Right atrium auricular region (tissue), 2 donors: ENCODE data around the gene ZNF264. TPM values are rescaled to one million over a fixed set of nuclear protein-coding genes. Genes with fewer than 3 reads are reported as not detected.
"Not testable (repeated sequence)": the region's sequence is repeated elsewhere in the genome, so short reads cannot be mapped to it uniquely, and the experiment has no call there.

Experiments
- DNase-seq: peaks from one replicate; pipeline ENCODE4 v3.0.0-alpha.2; 2019; ENCODE audit warnings: low spot score
- H3K27ac ChIP-seq, 2 donors: fragments of 200-600 bp; sonication (generic); 1 replicate in 1 of 2; 2 replicates in 1 of 2; pipeline ENCODE4 v1.5.1; 2016 to 2019
- H3K27me3 ChIP-seq, 2 donors: fragments of 200-600 bp; sonication (generic); one replicate each; pipeline versions ENCODE4 v1.5.1 to v1.6.0; 2017 to 2019
- H3K36me3 ChIP-seq: fragments of 200-600 bp; sonication (generic); one replicate; pipeline ENCODE4 v1.5.1; 2016
- H3K4me1 ChIP-seq, 2 donors: fragments of 200-600 bp; sonication (generic); one replicate each; pipeline versions ENCODE4 v1.5.1 to v1.6.0; 2017 to 2019
- H3K4me3 ChIP-seq, 2 donors: fragments of 200-600 bp; sonication (generic); 1 replicate in 1 of 2; 2 replicates in 1 of 2; pipeline ENCODE4 v1.5.1; 2017 to 2019; ENCODE audit warnings: mild to moderate bottlenecking in 1 of 2, moderate library complexity in 1 of 2
- H3K9me3 ChIP-seq, 2 donors: fragments of 200-600 bp; sonication (generic); one replicate each; pipeline ENCODE4 v1.5.1; 2019
- CTCF ChIP-seq, 2 donors: fragments of 200-600 bp; sonication (generic); IDR thresholded peaks; one replicate each; pipeline ENCODE4 v1.5.1; 2019; ENCODE audit warnings: antibody characterized with exemption in 2 of 2
- total RNA-seq, 2 donors: library from RNA; depleted of rRNA; stranded (reverse); fragments of >200 nt; gene quantifications; one replicate each; pipeline ENCODE4 v1.1.0, GENCODE V29; 2016

The ZNF264 gene
- total RNA-seq, 2 donors from 2014 or later, result 11.5 to 23.2 TPM

- Histone ChIP-seq H3K4me1 (peaks cover 0 to 24% of the 10 kb centered on the region in 2 donors), H3K36me3 (peaks cover 47% of the 10 kb centered on the region), H3K27ac (no peak overlapping the region), H3K9me3 (no peaks in the 10 kb centered on the region), H3K4me3 (no peak overlapping the region), H3K27me3 (no peaks in the 10 kb centered on the region)
- no peak for TF ChIP-seq CTCF (IDR thresholded peaks at IDR 0.05)
- no peak for DNase-seq
These were observed 53.8 kb downstream of the ZNF264 start for GRCh38 chr19:57245066-57245465.

- TF ChIP-seq CTCF (IDR thresholded peaks at IDR 0.05), result no peak
- H3K4me3 ChIP-seq, result no peak overlapping the region
- H3K27me3 ChIP-seq, result no peaks in the 10 kb centered on the region
- peaks cover 54% of the 10 kb centered on the region for H3K36me3 ChIP-seq
- H3K9me3 ChIP-seq, result no peaks in the 10 kb centered on the region
- DNase-seq, result no peak
- H3K27ac ChIP-seq, result no peak overlapping the region
- H3K4me1 ChIP-seq, result peaks cover 0 to 24% of the 10 kb centered on the region in 2 donors
These were observed 54.7 kb downstream of the ZNF264 start for GRCh38 chr19:57245959-57246358.

- Histone ChIP-seq H3K36me3 (peaks cover 62% of the 10 kb centered on the region), H3K9me3 (no peaks in the 10 kb centered on the region), H3K27ac (no peak overlapping the region), H3K27me3 (no peaks in the 10 kb centered on the region), H3K4me3 (no peak overlapping the region), H3K4me1 (no peaks in the 10 kb centered on the region)
- DNase-seq, result no peak
- TF ChIP-seq CTCF (IDR thresholded peaks at IDR 0.05), result no peak
These were observed 57.3 kb downstream of the ZNF264 start for GRCh38 chr19:57248646-57249045.

GRCh38 chr19:57249329-57249728 is 58.0 kb downstream of the ZNF264 start:
- no peak for DNase-seq
- no peak overlapping the region for H3K27ac ChIP-seq
- no peaks in the 10 kb centered on the region for H3K27me3 ChIP-seq
- H3K9me3 ChIP-seq, result no peaks in the 10 kb centered on the region
- H3K4me1 ChIP-seq, result no peaks in the 10 kb centered on the region
- peaks cover 62% of the 10 kb centered on the region for H3K36me3 ChIP-seq
- no peak for TF ChIP-seq CTCF (IDR thresholded peaks at IDR 0.05)
- H3K4me3 ChIP-seq, result no peak overlapping the region

- not testable (repeated sequence) for DNase-seq
These were observed 62.5 kb downstream of the ZNF264 start for GRCh38 chr19:57253767-57254166.

GRCh38 chr19:57262044-57262443 is 70.7 kb downstream of the ZNF264 start:
- Histone ChIP-seq H3K4me3 (no peak overlapping the region), H3K9me3 (no peaks in the 10 kb centered on the region), H3K27me3 (no peaks in the 10 kb centered on the region), H3K27ac (no peak overlapping the region), H3K4me1 (no peaks in the 10 kb centered on the region), H3K36me3 (peaks cover 4% of the 10 kb centered on the region)
- no peak for TF ChIP-seq CTCF (IDR thresholded peaks at IDR 0.05)
- no peak for DNase-seq

More at GRCh38 chr19:57253767-57254166, 62.5 kb downstream of the ZNF264 start:
- not testable (repeated sequence) for H3K27ac ChIP-seq, H3K4me3 ChIP-seq, H3K4me1 ChIP-seq, H3K9me3 ChIP-seq, H3K27me3 ChIP-seq
- peaks cover 38% of the 10 kb centered on the region for H3K36me3 ChIP-seq
